Endothelial cell of umbilical vein (primary cell): ENCODE data around the gene GCSAML. TPM values are rescaled to one million over a fixed set of nuclear protein-coding genes. Genes with fewer than 3 reads are reported as not detected.

ENCODE experiments used
- BruUV-seq: library from RNA; stranded (reverse); fragments of 400-500 nt; replicated peaks from 2 replicates; lab custom pipeline; 2021; lab: Mats Ljungman, UMichigan
- CTCF ChIA-PET: fragments of 300-600, 350-600 bp; sonication (Branson Sonifier 250); formaldehyde crosslinking; loops from one replicate; lab custom pipeline; 2021; ENCODE audit warnings: antibody characterized with exemption, inconsistent platforms; lab: Charles Lee
- POLR2A ChIA-PET: fragments of 300-600, 350-600 bp; sonication (Branson Sonifier 250); formaldehyde crosslinking; loops from one replicate; lab custom pipeline; 2021; ENCODE audit warnings: antibody characterized with exemption, inconsistent platforms; lab: Charles Lee
- DNase-seq: peaks from one replicate; pipeline ENCODE4 v3.0.0-alpha.2; 2011; ENCODE audit warnings: low read depth, low spot score
- FAIRE-seq: peaks from 2 replicates; lab custom pipeline; 2011; peaks lifted over from hg19 to GRCh38; lab: Jason Lieb, UNC
- H2AFZ ChIP-seq: 2 replicates; pipeline ENCODE4 v1.6.0; 2012; ENCODE audit warnings: low read depth, low read length, control low read depth, inconsistent platforms
- H3K27ac ChIP-seq: 2 replicates; pipeline ENCODE4 v1.5.1; 2011; ENCODE audit warnings: low read depth, mild to moderate bottlenecking, control low read depth, low read length, moderate library complexity; ENCODE audit not compliant: insufficient read depth
- H3K27me3 ChIP-seq, 2 experiments: 2 replicates each; pipeline versions ENCODE4 v1.6.0 to v1.6.1; 2011; ENCODE audit warnings: low read length in 2 of 2, mixed read lengths in 1 of 2; ENCODE audit not compliant: control insufficient read depth in 2 of 2, insufficient read depth in 2 of 2
- H3K36me3 ChIP-seq, 2 experiments: 2 replicates in 1 of 2; 3 replicates in 1 of 2; pipeline ENCODE4 v1.5.1; 2011; ENCODE audit warnings: low read length in 2 of 2, mild to moderate bottlenecking in 1 of 2, moderate library complexity in 1 of 2; ENCODE audit not compliant: control insufficient read depth in 2 of 2, insufficient read depth in 2 of 2; ENCODE audit errors: extremely low read depth in 1 of 2
- H3K4me1 ChIP-seq: 3 replicates; pipeline ENCODE4 v1.5.1; 2011; ENCODE audit warnings: mild to moderate bottlenecking, low read length; ENCODE audit not compliant: control insufficient read depth, insufficient read depth; ENCODE audit errors: extremely low read depth
- H3K4me2 ChIP-seq: 2 replicates; pipeline ENCODE4 v1.6.1; 2011; ENCODE audit warnings: low read length, control low read depth, mixed read lengths; ENCODE audit not compliant: insufficient read depth
- H3K4me3 ChIP-seq, 3 experiments: fragments of 200-600 bp in 1 of 3; sonication (generic), shearing (Covaris generic) in 1 of 3; replicated peaks in 1 of 3; 2 replicates each; pipeline ENCODE4 v1.5.1; 2011 to 2016; ENCODE audit warnings: control low read depth in 3 of 3, low read length in 3 of 3, mild to moderate bottlenecking in 2 of 3, inconsistent platforms in 1 of 3, low read depth in 1 of 3, moderate library complexity in 1 of 3; ENCODE audit not compliant: insufficient read depth in 1 of 3
- H3K79me2 ChIP-seq: 2 replicates; pipeline ENCODE4 v1.6.0; 2012; ENCODE audit warnings: low read length, inconsistent platforms; ENCODE audit not compliant: control insufficient read depth, insufficient read depth
- H3K9ac ChIP-seq: replicated peaks from 2 replicates; pipeline ENCODE3; 2011; ENCODE audit warnings: low read length, control low read depth; ENCODE audit not compliant: insufficient read depth; ENCODE audit errors: extremely low read depth
- H3K9me1 ChIP-seq: replicated peaks from 3 replicates; pipeline ENCODE4 v1.6.0; 2011; ENCODE audit warnings: mild to moderate bottlenecking, low read length; ENCODE audit not compliant: control insufficient read depth, insufficient read depth; ENCODE audit errors: extremely low read depth
- H3K9me3 ChIP-seq: replicated peaks from 2 replicates; pipeline ENCODE4 v1.5.1; 2012; ENCODE audit warnings: low read length, inconsistent platforms; ENCODE audit not compliant: control insufficient read depth, insufficient read depth
- H4K20me1 ChIP-seq: replicated peaks from 2 replicates; pipeline ENCODE3; 2011; ENCODE audit warnings: mild to moderate bottlenecking, low read length; ENCODE audit not compliant: control insufficient read depth, insufficient read depth; ENCODE audit errors: extremely low read depth
- CTCF ChIP-seq, 2 donors: IDR thresholded peaks; 1 replicate in 1 of 2; 2 replicates in 1 of 2; pipeline ENCODE4 v1.5.1; 2011; ENCODE audit warnings: low read length in 2 of 2, mild to moderate bottlenecking in 2 of 2, moderate library complexity in 2 of 2, control low read depth in 1 of 2, inconsistent platforms in 1 of 2, low read depth in 1 of 2; ENCODE audit not compliant: insufficient read depth in 1 of 2; ENCODE audit errors: extremely low read depth in 1 of 2
- EZH2 ChIP-seq: IDR thresholded peaks from 2 replicates; pipeline ENCODE4 v1.6.1; 2012; ENCODE audit warnings: borderline replicate concordance, low read depth, mild to moderate bottlenecking, moderate library complexity, low read length, inconsistent platforms; ENCODE audit not compliant: severe bottlenecking
- FOS ChIP-seq: IDR thresholded peaks from 2 replicates; pipeline ENCODE4 v1.6.1; 2011; ENCODE audit warnings: mild to moderate bottlenecking, low read length, moderate library complexity, borderline replicate concordance; ENCODE audit not compliant: insufficient read depth
- GATA2 ChIP-seq: IDR thresholded peaks from 2 replicates; pipeline ENCODE4 v1.7.0; 2011; ENCODE audit warnings: low read depth, mild to moderate bottlenecking, moderate library complexity, mixed read lengths, low read length; ENCODE audit not compliant: insufficient read length, insufficient read depth
- JUN ChIP-seq: IDR thresholded peaks from 2 replicates; pipeline ENCODE4 v1.6.1; 2011; ENCODE audit warnings: borderline replicate concordance, low read depth; ENCODE audit not compliant: insufficient read length, insufficient read depth
- MAX ChIP-seq: IDR thresholded peaks from 2 replicates; pipeline ENCODE4 v1.6.1; 2011; ENCODE audit not compliant: insufficient read depth, insufficient read length
- MYC ChIP-seq: IDR thresholded peaks from one replicate; pipeline ENCODE4 v1.6.1; 2011; ENCODE audit warnings: mild to moderate bottlenecking, low read depth, low read length
- POLR2A ChIP-seq: IDR thresholded peaks from 2 replicates; pipeline ENCODE4 v1.6.1; 2012; ENCODE audit warnings: low read depth, mild to moderate bottlenecking, control low read depth, low read length
- POLR2AphosphoS5 ChIP-seq: IDR thresholded peaks from 2 replicates; pipeline ENCODE4 v1.6.1; 2012; ENCODE audit warnings: low read depth, mild to moderate bottlenecking, control low read depth, low read length, moderate library complexity; ENCODE audit not compliant: insufficient read depth
- dilution Hi-C: fragments of 300-500 bp; cut with MboI; formaldehyde crosslinking; loops from one replicate; pipeline ENCODE4 v1.15.0; 2019; ENCODE audit warnings: low sequenced_read_pairs; ENCODE audit not compliant: extremely low pct_ligation_motif_present
- intact Hi-C: fragments of 100-400 bp; cut with micrococcal nuclease; formaldehyde crosslinking; loops from one replicate; pipeline ENCODE4 v1.10.0; 2022
- polyA plus RNA-seq, 4 experiments: library from polyadenylated mRNA; depleted of rRNA in 3 of 4; stranded (reverse) in 3 of 4; unstranded in 1 of 4; fragments of >200 nt; gene quantifications; 2 replicates each; pipeline versions ENCODE4 v1.2.1 to v1.2.3, GENCODE V29; 2011 to 2012; ENCODE audit warnings: missing spikeins in 1 of 4
- total RNA-seq: library from RNA; stranded (reverse); gene quantifications from 2 replicates; pipeline ENCODE4 v1.2.3, GENCODE V29; 2021

The GCSAML gene
- total and polyA plus RNA-seq, 2 donors (not counting 3 experiments of a cell fraction or from before 2014, with no cell fraction given), result not detected

- Histone ChIP-seq H3K9me1 (no peaks in the 10 kb centered on the region), H3K9ac (no peak within 1 kb of the TSS), H3K79me2 (no peaks in the 10 kb centered on the region), H3K4me3 (no peak within 1 kb of the TSS), H3K27me3 (no peaks in the 10 kb centered on the region), H3K4me1 (no peaks in the 10 kb centered on the region), H4K20me1 (no peaks in the 10 kb centered on the region), H3K36me3 (no peaks in the 10 kb centered on the region), H3K27ac (no peak within 1 kb of the TSS), H3K4me2 (no peak within 1 kb of the TSS), H3K9me3 (no peaks in the 10 kb centered on the region), H2AFZ (no peak within 1 kb of the TSS)
- intact Hi-C loops (no loop called here), dilution Hi-C loops (no loop called here)
- POLR2A ChIA-PET, result no interaction called here
- no peak for TF ChIP-seq POLR2AphosphoS5
- no peak for TF ChIP-seq JUN
- no peak for TF ChIP-seq EZH2
- no peak for TF ChIP-seq MAX
- no peak for TF ChIP-seq FOS
- TF ChIP-seq GATA2, result no peak
- TF ChIP-seq POLR2A, result no peak
- TF ChIP-seq MYC, result no peak
- no peak for TF ChIP-seq CTCF (IDR thresholded peaks at IDR 0.05; ENCODE audit: extremely low read depth in 1 of 2, insufficient read depth in 1 of 2, low read depth in 1 of 2, low read length in 2 of 2)
- BruUV-seq, result no TSS peak
- CTCF ChIA-PET, result no interaction called here
- FAIRE-seq (no peak), DNase-seq (no peak)
Observed at GRCh38 chr1:247588060-247588459, 39.1 kb downstream of the GCSAML start, which contains the start of gene OR2G2. OR2G2 (plus strand) TSS chr1:247588360; CDS start chr1:247588360, 0 bp downstream.
